Stomach (tissue), 4 donors: Measurements from ENCODE around the gene SUN1.

Experiments
- EP300 ChIP-seq: sonication (generic); formaldehyde crosslinking; IDR thresholded peaks from one replicate; pipeline ENCODE4 v1.6.1; 2017; ENCODE audit warnings: antibody characterized with exemption
- POLR2A ChIP-seq, 4 donors: fragments of 450-650 bp; IDR thresholded peaks; one replicate each; pipeline ENCODE4 v1.6.1; 2016; ENCODE audit warnings: antibody characterized with exemption in 4 of 4, control low read depth in 2 of 4, mild to moderate bottlenecking in 1 of 4, moderate library complexity in 1 of 4
- POLR2AphosphoS5 ChIP-seq, 3 donors: sonication (generic); formaldehyde crosslinking; IDR thresholded peaks; one replicate each; pipeline ENCODE4 v1.6.1; 2016; ENCODE audit warnings: antibody characterized with exemption in 3 of 3
- TF ChIP-seq, protein P1 (sequence below), 7 experiments: fragments of 450-650 bp in 4 of 7; fragments of 200-600 bp in 3 of 7; sonication (generic) in 3 of 7; IDR thresholded peaks; one replicate each; pipeline ENCODE4 v1.5.1; 2016 to 2019; ENCODE audit warnings: antibody characterized with exemption in 7 of 7, control low read depth in 2 of 7, mild to moderate bottlenecking in 1 of 7

DNA sequence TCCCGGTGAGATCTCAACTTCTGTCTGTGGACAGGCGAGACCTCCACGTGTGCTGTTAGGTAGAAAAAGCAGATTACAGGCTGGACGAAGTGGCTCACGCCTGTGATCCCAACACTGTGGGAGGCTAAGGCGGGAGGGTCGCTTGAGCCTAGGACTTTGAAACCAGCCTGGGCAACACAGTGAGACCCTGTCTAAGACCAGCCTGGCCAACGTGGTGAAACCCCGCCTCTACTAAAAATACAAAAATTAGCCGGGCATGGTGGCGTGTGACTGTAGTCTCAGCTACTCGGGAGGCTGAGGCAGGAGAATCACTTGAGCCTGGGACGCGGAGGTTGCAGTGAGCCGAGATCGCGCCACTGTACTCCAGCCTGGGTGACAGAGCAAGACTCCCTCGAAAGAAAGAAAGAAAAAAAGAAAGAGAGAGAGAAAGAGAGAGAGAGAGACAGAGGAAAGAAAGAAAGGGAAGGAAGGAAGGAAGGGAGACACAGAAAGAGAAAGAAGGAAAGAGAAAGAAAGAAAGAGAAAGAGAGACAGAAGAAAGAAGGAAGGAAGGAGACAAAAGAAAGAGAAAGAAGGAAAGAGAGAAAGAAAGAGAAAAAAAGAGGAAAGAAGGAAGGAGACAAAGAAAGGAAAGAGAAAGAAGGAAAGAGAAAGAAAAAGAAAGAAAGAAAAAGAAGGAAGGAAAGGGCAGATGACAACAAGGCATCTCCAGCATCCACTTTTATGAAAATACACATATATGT lies 29.6 kb upstream of the SUN1 start:
- TF ChIP-seq POLR2A (IDR thresholded peaks at IDR 0.05) (no peak), POLR2AphosphoS5 (IDR thresholded peaks at IDR 0.05) (no peak), EP300 (no peak)
- TF ChIP-seq, protein P1, sequence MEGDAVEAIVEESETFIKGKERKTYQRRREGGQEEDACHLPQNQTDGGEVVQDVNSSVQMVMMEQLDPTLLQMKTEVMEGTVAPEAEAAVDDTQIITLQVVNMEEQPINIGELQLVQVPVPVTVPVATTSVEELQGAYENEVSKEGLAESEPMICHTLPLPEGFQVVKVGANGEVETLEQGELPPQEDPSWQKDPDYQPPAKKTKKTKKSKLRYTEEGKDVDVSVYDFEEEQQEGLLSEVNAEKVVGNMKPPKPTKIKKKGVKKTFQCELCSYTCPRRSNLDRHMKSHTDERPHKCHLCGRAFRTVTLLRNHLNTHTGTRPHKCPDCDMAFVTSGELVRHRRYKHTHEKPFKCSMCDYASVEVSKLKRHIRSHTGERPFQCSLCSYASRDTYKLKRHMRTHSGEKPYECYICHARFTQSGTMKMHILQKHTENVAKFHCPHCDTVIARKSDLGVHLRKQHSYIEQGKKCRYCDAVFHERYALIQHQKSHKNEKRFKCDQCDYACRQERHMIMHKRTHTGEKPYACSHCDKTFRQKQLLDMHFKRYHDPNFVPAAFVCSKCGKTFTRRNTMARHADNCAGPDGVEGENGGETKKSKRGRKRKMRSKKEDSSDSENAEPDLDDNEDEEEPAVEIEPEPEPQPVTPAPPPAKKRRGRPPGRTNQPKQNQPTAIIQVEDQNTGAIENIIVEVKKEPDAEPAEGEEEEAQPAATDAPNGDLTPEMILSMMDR (IDR thresholded peaks at IDR 0.05): no peak
